NCI-H2029 treated with DMSO at 0.1 percent for 48 hours (cell line): ENCODE measurements around the gene CLDN19.

ENCODE experiments used
- DNase-seq: peaks from one replicate; lab custom pipeline; 2025; lab: John Stamatoyannopoulos, UW

The CLDN19 gene

GRCh38 chr1:42739753-42740700 lies at the start of gene CLDN19:
TSS of gene CLDN19 (minus strand) at chr1:42740236. CDS start at chr1:42740063, 173 bp downstream.
- DNase-seq: no peak

GRCh38 chr1:42788021-42788420 lies 48.0 kb upstream of the CLDN19 start:
- DNase-seq: no peak

- no peak for DNase-seq
Measured at GRCh38 chr1:42786097-42786496, 46.1 kb upstream of the CLDN19 start.

- DNase-seq: no peak
Measured at GRCh38 chr1:42784946-42785693, 45.1 kb upstream of the CLDN19 start, which contains the start of gene TMEM269. TSS of gene TMEM269 (plus strand) at chr1:42784991. CDS start at chr1:42789894, 4,903 bp downstream.

- no peak for DNase-seq
Measured at GRCh38 chr1:42784547-42784945, 44.5 kb upstream of the CLDN19 start.

GRCh38 chr1:42783092-42783491 lies 43.1 kb upstream of the CLDN19 start:
- DNase-seq: no peak

- DNase-seq: no peak
Measured at GRCh38 chr1:42780176-42780575, 40.1 kb upstream of the CLDN19 start.

GRCh38 chr1:42779725-42780124 lies 39.7 kb upstream of the CLDN19 start:
- DNase-seq: no peak

- DNase-seq: peak; percentile 15
Measured at GRCh38 chr1:42777852-42778251, 37.8 kb upstream of the CLDN19 start.

- DNase-seq: no peak
Measured at GRCh38 chr1:42776502-42776901, 36.5 kb upstream of the CLDN19 start.

- DNase-seq: no peak
Measured at GRCh38 chr1:42774928-42775526, 35.0 kb upstream of the CLDN19 start.

GRCh38 chr1:42773420-42773819 lies 33.4 kb upstream of the CLDN19 start:
- DNase-seq: no peak

- no peak for DNase-seq
Measured at GRCh38 chr1:42769811-42770210, 29.8 kb upstream of the CLDN19 start.

- DNase-seq: no peak
Measured at GRCh38 chr1:42768172-42768571, 28.1 kb upstream of the CLDN19 start.

GRCh38 chr1:42767510-42768000 lies 27.5 kb upstream of the CLDN19 start:
- DNase-seq: no peak

- peak; percentile 99 for DNase-seq
Measured at GRCh38 chr1:42766741-42767509, 26.9 kb upstream of the CLDN19 start, which contains the start of the genes C1orf50 and P3H1. TSS of gene C1orf50 (plus strand) at chr1:42767249. CDS start at chr1:42767312, 63 bp downstream. TSS of gene P3H1 (minus strand) at chr1:42767028. CDS start at chr1:42766971, 57 bp downstream.

- peak; percentile 57 for DNase-seq
Measured at GRCh38 chr1:42765832-42766740, 26.1 kb upstream of the CLDN19 start.

GRCh38 chr1:42765269-42765668 lies 25.2 kb upstream of the CLDN19 start:
- DNase-seq: no peak

- no peak for DNase-seq
Measured at GRCh38 chr1:42762269-42762668, 22.2 kb upstream of the CLDN19 start.

- no peak for DNase-seq
Measured at GRCh38 chr1:42761567-42761966, 21.5 kb upstream of the CLDN19 start.
